GM19351 (cell line): Measurements from ENCODE around the gene HIC1.

Experiments
- ATAC-seq: cut with Tn5 transposase; IDR thresholded peaks from one replicate; pipeline ENCODE4 v1.9.1; 2021; ENCODE audit warnings: mild to moderate bottlenecking, moderate library complexity; ENCODE audit not compliant: unreplicated experiment

HIC1 gene

DNA sequence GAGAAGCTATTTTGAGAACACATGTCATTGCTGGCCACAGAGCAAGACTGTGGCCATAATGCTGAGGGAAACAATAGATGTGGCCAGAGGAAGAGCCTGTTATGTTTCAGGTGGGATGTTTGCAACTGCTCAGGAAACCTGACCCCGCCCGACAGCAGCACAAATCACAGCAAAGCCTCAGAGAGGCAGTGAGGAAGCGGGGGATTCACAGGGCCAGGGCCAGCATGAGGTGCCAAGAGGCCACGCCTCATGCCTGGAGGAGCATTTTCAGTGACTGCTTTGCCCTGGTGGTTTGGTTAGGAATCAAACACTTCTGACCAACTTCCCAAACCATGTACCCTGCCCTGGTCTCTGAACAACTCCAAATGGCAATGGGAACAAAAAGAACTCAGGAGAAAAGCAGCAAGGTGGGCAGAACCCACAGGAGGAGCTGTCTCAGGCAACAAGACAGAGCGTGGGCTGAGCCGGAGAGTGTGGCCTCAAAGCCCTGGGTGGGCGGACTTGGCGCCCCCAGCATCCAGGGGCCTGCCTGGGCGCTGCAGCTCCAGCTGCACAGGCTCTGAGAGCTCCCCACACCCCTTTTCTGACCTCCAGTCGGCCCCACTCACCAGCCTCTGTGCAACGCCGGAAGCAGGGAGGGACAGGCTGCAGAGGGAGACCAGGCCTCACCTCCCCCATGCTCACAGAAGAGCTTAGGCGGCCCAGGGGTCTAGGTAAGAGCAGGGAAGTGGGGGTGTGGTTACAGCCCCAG lies 20.6 kb downstream of the HIC1 start:
- no peak for ATAC-seq

DNA sequence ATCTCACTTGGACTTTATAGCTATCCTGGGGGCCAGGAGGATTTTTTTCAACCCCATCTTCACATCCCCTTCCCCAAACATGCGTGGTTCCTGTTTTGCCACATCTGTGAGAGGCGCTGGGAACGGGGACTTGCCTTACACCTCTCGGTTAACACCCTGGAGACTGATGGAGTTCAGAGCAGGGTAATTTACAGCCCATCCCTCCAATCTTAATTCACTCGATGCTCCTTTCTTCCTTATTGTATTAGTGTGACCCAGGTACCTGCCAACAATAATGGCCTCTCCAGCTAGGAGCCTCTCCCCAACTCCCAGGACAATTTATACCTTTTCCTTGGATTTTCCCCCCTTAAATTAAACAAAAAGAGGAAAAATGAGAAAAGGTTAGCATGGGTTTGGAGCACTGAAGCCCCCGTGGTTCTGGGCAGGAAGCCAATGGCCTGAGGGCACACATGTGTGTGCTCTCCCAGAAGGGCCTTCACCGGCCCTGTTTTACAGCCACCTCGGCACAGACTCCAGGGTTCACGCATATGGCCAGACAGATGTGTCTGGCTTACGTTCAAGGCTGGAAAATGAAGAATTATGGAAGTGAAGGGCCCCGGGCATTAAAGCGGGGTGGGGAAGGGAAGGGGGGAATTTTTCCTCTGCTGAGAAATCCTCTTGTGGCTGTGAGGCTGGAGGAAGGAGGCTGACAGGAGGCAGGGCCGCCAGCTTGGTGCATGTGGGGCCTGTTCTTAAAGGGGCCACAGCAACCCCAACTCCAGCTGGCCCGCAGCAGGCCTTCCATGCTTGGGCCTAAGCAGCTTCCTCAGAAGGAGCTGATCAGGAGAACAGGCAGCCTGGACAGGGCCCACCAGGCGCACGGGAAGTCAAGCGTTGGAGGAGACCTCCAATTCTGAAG lies 21.4 kb downstream of the HIC1 start:
- no peak for ATAC-seq

DNA sequence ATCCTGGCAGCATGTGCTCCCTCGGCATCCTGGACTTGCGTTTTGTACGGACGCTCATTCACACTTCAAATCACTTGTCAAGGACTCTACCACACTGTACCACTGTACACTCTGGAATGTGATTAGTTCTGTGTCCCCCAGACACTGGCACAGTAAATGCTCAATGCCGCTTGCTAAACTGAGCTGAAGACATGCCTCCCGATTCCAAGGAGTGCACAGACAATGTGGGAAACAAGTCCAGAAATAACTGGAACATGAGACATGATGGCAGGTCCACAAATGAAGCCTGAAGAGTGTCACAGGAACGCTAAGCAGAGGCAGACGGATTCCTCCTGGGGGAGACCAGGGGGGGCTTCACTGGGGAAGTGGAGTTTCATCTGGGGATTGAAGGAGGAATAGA lies 22.1 kb downstream of the HIC1 start:
- ATAC-seq: no peak

DNA sequence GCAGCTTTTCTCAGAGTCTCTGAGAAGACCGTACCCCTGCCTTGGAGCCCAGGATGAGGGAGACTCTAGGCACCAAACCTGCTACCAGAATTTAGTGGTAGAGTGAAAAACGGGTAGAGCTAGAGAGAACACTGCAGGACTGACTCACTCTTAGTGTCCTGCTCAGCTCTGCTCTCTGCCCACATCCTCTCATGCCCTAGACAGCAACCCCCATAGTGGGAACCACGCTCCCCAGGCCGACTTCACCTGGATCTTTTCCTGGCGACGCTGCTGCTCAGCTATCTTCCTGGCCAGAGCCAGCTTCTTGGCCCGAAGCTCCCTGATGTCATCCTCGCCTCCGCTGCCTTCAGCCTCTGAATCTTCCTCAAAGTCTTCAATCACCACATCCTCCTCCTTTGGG lies 26.7 kb downstream of the HIC1 start:
- ATAC-seq: no peak

DNA sequence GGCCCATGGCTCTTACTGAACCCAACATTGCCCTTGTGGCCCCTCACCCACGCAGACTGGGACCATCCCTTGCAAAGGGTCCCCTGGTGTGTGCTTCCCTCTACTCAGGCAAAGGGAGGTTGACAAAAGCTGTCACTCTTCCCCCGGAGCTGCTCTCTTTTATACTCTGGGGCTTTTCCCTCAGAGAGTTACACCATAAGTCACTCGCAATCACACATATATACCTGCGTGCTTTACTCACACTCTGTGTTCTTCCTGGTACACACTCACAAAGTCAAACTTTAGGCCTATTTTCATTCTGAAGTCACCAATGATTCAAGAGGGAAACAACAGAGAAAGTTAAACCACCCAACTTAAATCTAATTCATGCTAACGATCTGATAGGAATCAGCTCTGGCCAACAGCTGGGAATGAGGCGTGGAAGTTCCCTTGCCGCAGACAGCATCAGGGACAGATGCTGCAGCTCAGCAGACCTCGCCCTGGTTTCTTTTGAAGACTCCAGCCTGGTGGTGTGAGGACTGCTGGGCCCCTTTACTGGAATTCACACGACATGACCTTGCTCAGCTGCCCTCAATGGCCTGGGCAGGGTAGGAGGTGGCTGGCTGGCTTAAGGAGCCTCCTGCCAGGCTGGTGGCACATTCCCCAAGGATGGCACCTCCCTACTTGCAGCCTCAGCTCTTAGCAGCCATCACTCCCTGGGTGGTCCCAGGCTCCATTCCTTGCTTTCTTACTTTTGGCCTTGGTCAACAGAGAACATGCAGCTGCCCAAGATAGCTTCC lies 27.3 kb downstream of the HIC1 start:
- no peak for ATAC-seq

DNA sequence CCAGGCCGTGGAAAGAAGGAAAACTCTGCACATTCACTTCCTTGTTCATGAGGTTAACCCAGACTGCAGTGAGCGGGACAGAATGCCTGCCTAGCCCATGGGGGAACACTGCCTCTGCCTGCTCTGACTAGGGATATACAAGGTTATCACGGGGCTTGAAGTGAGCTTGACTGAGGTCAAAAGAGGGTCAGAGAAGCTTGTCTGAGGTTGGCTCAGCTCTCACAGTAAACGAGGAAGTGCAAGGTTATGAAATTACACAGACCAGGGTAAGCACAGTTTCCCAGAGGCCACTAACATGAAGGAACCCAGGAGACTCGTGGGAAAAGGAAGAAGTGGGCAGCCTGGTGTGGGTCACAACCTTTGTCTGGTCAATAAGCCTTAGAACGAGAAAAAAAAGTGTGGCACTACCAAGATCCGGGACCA lies 28.7 kb downstream of the HIC1 start:
- peak; percentile 45 for ATAC-seq

DNA sequence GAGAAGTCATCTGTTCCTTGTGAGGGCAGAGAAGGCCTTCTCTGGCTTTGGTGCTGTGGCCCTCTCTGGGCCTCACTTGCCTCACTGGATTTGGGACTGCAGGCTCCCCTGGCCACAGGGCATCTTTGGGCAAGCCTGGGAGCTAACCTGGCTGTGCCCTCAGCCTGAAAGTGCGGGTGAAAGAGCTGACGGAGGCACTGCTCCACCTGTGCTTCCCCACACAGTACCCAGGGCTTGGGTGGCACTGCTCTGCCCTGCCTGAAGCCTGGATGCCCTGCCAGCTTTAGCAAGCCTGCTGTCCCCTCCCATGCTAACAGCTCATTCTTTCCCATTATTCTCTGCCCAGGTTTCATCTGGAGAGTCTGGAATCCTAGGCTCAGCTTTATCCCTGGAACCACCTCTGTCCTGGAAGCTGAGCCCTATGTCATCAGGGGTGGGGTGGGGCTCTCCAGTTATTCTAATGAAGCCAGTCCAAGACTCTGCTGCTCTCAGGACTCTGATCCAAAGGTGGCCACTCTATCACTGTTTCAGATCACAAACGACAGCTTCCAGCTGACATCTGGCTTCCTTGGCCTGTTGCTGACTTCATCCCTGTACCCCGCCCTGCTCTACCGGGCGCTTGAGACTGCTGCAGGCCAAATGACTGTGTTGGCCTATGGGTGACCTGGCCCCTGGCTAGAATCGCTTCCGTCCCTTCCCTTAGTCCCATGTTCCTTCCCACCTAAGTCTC lies 29.3 kb downstream of the HIC1 start:
- ATAC-seq: no peak

DNA sequence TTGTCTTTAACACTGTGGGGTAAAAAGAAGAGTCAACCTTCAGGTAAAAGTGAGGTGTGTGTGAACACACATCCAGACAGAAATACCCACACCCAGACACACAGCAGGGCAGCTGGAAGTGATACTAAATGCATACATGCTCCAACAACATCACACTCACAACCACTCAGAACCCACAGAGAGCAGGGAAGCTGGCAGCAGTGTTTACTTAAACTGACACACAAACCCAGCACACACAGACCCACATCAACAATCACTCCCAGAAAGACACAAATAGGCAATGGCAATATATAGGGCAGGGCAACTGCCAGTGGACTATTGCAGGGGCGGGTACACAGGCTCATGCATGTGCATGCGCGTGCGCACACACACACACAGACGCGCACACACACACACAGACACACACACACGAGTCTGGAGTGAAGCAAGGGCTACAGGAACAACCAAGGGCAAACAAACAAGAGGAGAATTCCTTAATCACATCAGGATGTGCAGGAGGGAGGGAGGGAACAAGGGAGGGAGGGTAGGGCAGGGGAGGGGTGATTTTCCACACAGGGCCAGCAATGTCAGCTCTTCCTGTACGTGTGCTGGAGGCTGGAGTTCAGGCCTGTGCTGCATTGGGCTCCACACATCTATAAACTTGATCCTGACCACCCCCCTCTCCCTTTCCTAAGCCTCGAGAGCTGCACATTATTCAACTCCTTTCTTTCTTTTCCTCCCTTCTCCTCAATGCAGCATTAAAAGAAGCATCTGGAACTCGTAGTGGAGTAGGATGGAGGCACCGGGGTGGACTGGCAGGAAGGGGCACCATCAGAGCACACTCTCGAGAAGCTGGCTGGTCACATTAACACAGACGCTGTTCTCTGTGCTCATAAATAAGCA lies 30.1 kb downstream of the HIC1 start:
- ATAC-seq: no peak

DNA sequence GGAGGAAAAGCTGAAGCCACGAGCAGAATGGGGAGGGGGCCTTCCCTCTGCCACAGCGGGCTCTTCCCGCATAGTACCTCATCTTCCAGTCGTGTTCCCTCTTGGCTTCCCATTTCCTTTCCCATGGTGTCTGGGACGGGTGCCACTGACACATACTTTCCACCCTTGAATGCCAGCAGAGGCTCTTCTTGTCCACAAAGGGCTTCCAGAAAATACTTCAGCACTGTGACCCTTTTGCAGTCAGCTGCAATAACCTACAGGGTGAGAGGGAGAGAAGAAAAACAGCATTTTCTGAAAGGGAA lies 30.7 kb downstream of the HIC1 start:
- no peak for ATAC-seq

DNA sequence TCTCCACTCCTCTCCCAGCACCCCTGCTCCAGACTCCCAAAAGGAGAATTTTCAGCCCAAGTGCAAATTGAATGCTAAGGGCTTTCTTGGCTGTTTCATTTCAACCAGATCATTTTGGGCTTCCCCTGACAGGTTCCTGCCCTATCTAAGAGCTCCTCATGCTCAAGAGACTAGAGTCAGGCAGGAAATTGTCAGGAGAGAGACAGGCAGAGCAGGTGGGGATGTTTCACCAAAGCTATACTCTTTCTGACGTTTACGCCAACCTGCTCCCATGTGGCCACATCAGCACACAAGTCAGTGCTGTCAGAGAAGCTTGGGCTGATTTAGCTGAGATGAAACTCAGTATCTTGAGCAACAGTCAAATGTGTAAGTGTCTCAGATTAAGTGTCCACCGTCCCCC lies 31.4 kb downstream of the HIC1 start:
- ATAC-seq: no peak

DNA sequence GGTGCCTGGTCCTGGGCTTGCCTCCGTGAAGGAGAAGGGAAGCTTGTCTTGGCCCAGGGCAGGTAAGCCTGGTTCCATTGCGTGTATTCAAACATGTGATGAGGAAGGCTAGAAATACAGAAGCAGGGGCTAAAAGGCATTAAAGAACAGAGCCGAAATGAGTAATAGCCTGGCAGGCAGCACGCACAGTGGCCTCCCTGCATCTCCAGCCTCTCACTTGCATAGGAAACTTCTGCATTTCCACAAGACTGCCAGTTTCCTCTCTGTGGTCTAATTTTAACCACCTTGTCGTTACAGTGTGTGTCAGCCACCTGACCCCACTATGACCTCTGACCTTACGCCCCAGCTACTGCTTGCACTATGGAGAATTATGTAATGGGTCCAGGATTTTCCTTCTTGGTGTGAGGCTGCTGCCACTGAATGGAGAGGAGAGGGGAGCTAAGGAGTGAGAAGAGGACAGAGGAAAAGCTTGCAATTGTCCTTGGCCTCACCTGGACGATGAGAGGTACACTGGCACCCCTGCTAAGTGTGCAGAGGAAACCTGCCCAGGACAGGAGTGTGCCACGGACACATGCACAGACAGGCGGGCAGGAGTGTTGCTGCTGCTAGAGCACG lies 32.8 kb downstream of the HIC1 start:
- ATAC-seq: peak; percentile 44

DNA sequence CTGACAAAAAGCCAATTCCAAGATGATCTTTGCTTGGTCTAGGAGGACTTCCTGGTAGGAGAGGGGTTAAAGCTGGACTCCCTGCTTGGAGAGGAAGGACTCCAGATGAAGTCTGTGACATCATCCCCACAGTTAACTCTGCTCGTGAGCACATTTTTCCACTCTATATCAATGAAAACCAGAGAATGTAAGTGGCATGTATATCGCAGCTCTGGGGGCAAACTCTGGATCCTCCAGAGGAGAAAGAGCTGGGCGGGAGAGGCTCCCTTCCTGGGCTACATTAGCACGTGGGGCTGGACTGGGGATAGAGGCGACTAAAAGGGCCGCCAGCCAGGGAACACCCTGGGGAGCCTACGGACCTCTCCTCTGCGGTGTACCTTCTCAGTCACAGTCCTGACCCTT lies 34.1 kb downstream of the HIC1 start:
- ATAC-seq: peak; percentile 14

DNA sequence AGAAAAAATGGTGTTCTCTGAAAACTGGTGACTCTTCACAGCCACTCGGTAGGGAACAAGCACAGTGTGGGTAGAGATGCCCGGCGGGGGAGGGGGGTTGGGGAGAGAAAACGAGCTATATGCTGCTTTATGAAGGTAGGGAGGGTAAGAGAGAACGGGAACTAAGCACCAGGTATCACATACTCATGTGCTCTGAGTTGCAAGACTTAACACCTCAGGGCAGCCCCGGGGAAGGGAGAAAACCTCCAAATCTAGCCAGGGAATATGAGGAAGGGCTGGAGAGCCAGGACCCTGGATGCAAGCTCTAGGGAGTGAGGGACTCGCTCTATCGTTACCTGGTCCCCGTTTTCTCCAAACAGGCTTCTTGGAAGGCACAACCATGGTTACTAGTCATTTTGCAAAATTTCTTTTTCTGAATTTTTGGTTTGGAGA lies 35.3 kb downstream of the HIC1 start:
- ATAC-seq: no peak

DNA sequence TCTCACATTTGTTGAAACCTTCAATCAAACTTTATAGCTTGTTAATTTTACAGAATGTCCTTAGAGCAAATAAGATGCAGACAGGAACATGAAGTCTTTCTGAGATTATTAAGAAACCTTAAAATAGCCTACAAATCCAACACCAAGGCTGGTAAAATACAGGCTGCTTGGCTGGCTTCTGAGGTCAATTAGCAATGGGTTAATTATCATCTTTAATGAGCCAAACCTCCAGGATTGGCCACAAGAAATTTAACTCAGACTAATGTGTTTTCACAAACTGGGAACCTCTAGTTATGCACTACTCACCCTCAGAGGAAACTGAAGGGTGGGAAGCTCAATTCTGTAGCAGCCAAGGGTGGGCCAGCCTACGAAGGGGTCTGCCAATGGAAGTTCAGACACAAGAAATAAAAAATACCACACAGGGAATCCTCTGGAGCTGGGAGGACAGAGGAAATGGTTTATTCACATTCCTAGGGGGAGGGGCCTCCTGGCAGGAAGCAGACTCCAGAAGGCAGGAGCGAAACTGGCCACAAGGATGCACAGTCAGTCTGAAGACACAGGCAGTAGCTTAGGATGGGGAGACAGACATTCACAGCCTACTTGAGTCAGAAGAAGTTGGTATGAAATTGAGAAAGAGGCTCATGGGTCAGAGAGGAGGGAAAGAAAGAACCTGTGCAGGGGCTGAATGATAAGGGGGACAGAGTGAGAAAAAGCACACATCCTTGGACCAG lies 36.1 kb downstream of the HIC1 start:
- ATAC-seq: no peak

DNA sequence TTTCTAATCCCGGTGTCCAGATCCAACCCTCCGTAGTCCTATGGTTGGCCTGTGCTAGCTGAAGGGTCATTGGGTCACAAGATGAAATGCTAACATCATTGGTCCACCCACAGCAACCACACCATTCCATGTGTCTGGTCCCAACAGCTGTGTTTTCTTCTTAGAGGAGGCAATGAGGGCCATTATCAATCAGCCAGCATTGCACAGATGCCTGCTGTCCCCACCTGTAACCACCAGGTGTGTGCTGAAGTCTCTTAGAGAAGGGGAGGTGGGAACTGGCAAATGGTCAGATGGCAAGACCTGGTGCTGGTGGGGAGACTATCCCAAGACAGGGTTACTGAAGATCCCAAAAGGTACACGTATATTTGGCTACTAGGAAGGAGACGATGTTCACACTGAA lies 37.4 kb downstream of the HIC1 start:
- ATAC-seq: no peak

DNA sequence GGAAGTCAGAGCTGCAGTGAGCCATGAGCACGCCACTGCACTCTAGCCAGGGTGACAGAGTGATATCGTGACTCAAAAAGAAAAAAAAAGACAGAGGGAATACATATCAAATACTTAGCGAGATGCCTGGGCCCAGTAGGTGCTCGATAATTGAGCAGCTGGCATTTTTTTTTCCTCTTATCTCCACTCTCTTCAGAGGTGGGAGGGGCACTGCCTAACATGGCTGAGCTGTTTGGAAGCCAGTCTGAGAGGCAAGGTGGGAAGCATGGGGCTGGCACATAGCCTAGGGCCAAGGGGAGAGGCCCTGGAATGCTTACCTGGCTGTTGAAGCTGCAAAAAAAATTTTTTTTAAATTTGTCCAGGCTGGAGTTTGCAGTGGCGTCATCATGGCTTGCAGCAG lies 38.4 kb downstream of the HIC1 start:
- ATAC-seq: no peak

DNA sequence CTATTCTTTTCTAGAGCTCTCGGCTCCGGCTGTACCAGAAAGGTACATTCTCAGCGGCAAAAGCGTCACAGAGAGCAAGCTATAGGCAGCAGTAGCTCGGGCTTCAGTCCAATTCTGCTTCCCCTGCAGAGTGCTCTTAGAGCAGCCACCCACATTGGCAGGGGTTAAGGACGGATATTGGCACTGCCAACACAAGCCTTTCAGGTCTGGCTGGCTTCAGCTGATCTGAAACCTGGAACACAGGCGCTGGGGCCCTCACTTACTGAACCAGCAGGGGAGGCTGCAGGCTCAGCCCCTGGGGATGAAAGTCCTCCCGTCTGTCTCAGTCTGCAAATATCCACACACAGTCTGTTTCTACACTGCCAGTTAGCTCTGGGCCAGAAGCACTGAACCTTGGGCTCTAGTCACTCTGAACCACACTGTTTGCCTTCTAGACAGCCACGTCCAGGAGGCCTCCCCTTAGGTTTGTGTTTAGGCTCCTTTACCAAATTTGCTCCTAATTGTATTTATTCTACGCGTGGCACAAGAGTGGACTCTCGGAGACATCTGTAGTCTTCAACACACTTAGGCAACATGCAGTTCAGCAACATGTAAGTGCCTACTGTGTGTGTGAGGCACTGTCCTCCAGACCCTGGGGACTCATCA lies 40.1 kb downstream of the HIC1 start:
- no peak for ATAC-seq

DNA sequence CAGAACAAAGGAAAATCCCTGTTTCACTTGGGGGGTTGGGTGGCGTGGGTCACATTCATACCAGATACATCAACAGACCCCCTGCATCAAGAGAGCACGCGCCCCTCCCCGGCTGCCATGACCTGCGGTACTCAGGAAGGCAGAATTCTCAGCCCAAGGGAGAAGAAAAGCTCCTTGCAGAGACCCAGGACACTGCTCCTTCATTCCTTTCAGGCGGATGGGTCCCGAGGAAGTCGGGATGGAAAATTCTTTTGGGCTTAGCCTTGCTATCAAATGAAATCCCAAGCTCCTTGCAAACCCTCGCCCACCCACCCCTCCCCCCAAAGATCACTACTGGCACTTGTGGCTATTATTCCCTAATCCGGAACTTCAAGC lies 40.6 kb downstream of the HIC1 start:
- no peak for ATAC-seq
